HG03103 (cell line): ENCODE measurements around the gene TECTA.
A peak's percentile ranks its signal among the peaks of the same experiment; 100 is the strongest.

ENCODE experiments used
- ATAC-seq: cut with Tn5 transposase; IDR thresholded peaks from one replicate; pipeline ENCODE4 v1.9.1; 2021; ENCODE audit warnings: low read depth; ENCODE audit not compliant: unreplicated experiment

TECTA gene, protein sequence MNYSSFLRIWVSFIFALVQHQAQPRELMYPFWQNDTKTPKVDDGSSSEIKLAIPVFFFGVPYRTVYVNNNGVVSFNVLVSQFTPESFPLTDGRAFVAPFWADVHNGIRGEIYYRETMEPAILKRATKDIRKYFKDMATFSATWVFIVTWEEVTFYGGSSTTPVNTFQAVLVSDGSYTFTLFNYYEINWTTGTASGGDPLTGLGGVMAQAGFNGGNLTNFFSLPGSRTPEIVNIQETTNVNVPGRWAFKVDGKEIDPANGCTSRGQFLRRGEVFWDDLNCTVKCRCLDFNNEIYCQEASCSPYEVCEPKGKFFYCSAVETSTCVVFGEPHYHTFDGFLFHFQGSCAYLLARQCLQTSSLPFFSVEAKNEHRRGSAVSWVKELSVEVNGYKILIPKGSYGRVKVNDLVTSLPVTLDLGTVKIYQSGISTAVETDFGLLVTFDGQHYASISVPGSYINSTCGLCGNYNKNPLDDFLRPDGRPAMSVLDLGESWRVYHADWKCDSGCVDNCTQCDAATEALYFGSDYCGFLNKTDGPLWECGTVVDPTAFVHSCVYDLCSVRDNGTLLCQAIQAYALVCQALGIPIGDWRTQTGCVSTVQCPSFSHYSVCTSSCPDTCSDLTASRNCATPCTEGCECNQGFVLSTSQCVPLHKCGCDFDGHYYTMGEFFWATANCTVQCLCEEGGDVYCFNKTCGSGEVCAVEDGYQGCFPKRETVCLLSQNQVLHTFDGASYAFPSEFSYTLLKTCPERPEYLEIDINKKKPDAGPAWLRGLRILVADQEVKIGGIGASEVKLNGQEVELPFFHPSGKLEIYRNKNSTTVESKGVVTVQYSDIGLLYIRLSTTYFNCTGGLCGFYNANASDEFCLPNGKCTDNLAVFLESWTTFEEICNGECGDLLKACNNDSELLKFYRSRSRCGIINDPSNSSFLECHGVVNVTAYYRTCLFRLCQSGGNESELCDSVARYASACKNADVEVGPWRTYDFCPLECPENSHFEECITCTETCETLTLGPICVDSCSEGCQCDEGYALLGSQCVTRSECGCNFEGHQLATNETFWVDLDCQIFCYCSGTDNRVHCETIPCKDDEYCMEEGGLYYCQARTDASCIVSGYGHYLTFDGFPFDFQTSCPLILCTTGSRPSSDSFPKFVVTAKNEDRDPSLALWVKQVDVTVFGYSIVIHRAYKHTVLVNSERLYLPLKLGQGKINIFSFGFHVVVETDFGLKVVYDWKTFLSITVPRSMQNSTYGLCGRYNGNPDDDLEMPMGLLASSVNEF (N-terminal part only)

GRCh38 chr11:121100943-121101342 is at the start of gene TECTA:
Gene TECTA, plus strand, starts transcription at chr11:121101243. Its CDS starts 1,423 bp downstream, at chr11:121102666.
- ATAC-seq, result no peak

DNA sequence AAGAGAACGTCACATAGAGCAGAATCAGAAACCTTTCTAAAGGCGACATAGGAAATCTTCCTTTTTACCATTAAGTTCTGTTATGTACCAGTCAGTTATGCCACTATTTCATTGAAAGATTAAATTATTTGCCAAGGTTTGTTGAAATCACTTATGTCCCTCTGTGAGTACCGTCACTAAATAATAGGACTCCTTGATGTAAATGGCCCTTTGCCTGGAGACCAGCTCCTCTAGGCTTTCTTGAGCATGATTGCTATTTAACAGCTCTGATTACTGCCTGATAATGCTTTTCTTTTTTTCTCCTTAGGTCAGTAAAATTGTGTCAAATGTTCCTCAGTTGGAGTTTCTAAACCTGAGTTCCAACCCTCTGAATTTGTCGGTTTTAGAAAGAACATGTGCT is 47.8 kb upstream of the TECTA start:
- ATAC-seq, result no peak

GRCh38 chr11:121054266-121054665 is 46.8 kb upstream of the TECTA start:
- no peak for ATAC-seq

- no peak for ATAC-seq
Observed at GRCh38 chr11:121055076-121055475, 46.0 kb upstream of the TECTA start.

DNA sequence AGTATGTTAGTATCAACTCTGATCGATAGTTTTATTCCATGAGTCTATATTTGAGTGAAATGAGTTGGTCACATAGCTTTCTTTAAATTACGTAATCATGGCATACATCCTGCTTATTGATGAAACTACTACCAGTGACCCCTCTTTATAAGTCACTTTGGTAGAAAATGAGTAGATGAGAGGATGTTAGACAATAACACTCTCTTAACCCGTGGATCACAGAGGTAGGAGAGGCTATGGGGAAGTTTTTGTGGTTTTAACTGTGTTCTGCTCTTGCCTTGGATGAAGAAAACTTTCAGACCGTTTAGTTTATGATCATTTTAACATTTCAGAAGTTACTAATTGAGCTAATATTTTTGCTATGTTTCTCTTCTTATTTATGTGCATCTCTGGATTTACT is 43.1 kb upstream of the TECTA start:
- ATAC-seq, result no peak

DNA sequence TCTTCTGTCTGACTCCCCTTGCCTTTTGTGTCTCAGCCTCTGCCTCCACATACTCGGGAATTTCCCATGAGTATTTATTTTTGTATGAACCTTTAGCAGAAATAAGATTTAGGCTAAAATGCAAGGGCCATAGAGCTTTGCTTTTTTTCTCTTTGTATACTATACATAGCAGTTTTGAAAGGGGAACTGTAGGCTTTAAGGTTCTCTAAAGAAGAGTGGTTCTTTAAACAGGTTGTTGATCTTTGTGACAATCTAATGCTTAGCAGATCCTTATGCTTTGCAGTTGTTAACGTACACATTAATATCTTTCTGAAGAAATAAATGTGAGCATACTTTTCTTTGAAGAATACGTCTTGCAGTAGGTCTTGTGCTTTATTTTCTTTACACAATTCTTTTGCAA is 42.1 kb upstream of the TECTA start:
- ATAC-seq, result no peak

- ATAC-seq, result peak; percentile 99
Observed at GRCh38 chr11:121059605-121060004, 41.4 kb upstream of the TECTA start.

DNA sequence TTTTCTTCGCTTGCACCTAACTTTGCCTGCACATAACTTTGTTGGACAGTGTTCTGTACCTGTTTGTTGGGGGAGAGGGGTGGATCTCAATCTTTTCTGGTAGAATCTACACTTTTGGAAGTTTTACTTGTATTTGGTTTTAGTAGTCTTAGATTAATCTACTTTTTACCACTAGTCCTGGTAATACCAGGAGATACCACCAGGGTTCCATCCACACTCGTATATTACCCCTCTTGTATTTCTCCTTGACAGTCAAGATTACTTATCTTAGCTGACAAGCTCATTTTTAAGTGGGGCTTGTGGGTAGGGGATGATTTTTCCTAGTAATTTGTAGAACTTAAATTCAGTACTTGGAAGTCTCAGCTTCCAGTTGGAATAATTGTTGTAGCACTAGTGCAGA is 37.3 kb upstream of the TECTA start:
- ATAC-seq, result no peak

- no peak for ATAC-seq
Observed at GRCh38 chr11:121066623-121067022, 34.4 kb upstream of the TECTA start.

- no peak for ATAC-seq
Observed at GRCh38 chr11:121067026-121067425, 34.0 kb upstream of the TECTA start.

GRCh38 chr11:121067453-121067852 is 33.6 kb upstream of the TECTA start:
- no peak for ATAC-seq

DNA sequence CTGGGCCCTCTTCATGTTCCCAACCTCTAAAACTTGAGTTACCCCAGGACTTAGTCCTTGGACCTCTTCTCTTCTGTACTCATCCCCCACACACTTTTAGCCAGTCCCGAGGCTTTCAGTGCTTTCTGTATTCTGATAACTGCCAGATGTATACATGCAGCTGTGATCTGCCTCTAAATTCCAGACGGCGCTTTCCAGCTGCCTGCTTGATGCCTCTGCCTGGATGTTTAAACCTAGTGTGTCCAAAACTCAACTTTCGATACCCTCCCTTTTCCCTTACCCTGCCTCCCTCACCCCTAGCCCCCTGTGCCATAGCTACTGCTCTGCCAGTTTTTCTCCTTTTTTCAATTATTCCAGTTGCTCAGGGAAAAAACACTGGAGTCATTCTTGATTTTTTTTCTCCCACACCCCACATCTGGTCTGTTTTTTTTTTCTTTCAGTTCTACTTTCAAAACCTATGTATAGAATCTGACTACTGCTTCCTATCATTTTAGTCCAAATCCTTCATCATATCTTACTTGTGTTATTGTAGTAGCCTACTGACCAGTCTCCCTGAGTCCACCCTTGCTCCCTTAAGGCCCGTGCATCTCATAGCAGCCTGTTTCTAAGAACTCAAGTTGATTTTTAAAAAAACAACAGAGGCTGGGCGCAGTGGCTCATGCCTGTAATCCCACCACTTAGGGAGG is 32.9 kb upstream of the TECTA start:
- ATAC-seq, result no peak

DNA sequence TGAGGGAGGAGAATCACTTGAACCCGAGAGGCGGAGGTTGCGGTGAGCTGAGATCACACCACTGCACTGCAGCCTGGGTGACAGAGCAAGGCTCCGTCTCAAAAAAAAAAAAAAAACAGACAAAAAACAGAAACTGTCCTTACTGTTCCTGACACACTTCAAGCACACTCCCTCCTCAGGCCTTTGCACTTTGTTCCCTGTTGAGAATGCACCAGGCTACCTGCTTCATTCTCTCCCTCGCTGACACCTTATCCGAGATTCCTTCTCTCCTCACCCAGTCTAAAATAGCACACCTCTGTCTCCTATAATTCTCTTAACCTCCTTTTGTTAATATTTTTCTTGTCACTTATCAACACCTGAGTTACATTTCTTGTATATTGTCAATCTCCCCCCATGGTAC is 32.3 kb upstream of the TECTA start:
- no peak for ATAC-seq

DNA sequence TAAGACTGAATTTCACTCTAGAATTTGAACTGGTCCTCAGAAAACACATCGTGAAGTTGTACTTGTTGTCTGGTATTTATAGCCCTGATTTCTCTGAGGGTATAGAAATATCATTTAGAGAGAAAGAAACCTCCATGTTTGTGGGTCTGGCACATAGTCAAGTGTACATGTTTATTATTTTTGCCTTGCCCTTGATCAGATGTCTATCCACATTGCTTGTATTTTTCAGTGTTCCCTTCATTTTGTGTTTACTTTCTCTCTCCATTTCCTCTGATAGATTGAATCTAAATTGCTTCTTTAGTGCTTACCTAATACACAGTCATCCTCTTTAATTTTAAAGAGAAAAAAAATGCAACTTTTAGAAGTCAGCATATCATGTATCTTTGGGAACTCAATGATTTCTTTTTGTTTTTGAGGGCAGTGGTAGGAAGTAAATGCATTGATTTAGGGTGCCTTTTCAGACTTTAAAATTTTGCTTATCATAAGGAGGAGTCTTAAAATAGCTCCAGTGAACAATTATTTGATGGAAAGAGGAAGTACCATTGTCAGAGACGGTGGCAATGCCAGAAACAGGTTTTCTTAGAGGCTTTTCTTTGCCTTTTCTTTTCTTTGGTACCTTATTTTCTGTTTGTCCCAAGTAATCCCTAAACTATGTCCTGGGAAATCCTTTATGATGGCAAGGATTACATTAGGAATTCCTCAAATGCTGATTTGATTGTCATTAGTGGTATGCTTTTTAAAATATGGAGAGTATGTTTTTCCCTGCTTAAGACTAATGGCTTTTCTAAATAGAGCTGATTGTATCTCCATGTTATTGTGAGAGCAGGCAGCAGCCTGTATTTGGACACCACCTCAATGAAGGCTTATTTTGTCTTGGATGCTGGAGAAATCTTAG is 29.8 kb upstream of the TECTA start:
- ATAC-seq, result no peak

DNA sequence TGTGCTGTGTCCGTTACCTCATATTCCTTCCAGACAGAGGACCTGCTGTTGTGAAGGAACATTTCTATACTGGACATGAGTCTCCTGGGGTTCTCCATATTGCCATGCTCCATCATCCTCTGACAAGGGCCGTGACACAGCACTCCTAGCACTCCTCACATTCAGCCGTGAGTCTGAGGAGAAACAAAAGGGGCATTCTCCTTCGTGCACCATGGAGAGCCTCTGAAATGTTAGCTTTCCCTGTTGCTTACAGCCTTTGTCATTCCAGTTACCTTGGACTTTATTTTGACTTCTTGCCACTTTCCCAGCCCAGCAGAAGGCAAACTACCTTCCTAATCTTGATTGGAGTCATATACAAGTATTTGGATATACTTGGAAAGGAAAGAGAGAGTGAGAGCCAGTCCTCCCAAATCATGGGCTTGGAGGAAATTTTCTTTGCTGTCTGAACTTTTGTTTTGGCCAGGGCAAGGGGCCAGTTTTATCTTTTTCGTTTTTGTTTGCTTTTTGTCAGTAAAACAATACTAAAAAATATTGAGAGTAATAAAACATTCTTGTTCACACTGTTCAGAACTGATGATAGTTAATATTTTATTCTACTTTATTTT is 29.1 kb upstream of the TECTA start:
- no peak for ATAC-seq

- ATAC-seq, result no peak
Observed at GRCh38 chr11:121081321-121081720, 19.7 kb upstream of the TECTA start.

- no peak for ATAC-seq
Observed at GRCh38 chr11:121082219-121082618, 18.8 kb upstream of the TECTA start.

DNA sequence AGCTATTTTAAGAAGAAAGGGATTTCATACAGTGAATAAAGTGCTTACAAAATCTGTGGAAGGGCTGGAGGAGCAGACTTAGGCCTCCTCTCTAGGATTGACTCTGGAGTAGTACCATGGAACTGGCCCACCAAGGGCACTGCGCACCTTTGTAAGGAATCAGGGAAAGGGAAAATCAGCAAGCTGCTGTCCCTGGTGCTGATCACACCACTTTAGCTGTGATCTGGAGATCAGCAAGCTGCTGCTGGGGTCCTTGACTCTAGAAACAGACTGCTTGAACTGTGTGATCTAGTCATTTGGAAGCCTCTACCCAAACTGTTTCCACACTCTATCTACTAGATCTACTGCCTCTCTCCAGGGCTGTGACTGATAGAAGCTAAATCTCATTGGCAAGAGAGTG is 18.4 kb upstream of the TECTA start:
- no peak for ATAC-seq

- no peak for ATAC-seq
Observed at GRCh38 chr11:121086866-121087265, 14.2 kb upstream of the TECTA start.
